NOMO-1 treated with dmso at 0.1 percent for 144 hours (cell line): Measurements from ENCODE around the gene TESPA1.
"Not testable (repeated sequence)": the region's sequence is repeated elsewhere in the genome, so short reads cannot be mapped to it uniquely, and the experiment has no call there.

Experiments
- DNase-seq: peaks from one replicate; lab custom pipeline; 2025; ENCODE audit not compliant: unreplicated experiment; lab: John Stamatoyannopoulos, UW

Gene TESPA1

DNA sequence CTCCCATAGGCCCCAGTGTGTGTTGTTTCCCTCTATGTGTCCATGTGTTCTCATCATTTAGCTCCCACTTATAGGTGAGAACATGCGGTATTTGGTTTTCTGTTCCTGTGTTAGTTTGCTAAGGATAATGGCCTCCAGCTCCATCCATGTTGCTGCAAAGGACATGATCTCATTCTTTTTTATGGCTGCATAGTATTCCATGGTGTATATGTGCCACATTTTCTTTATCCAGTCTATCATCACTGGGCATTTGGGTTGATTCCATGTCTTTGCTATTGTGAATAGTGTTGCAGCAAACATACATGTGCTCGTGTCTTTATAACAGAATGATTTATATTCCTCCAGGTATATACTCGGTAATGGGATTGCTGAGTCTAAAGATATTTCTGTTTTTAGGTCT is 2.2 kb upstream of the TESPA1 start:
- not testable (repeated sequence) for DNase-seq

DNA sequence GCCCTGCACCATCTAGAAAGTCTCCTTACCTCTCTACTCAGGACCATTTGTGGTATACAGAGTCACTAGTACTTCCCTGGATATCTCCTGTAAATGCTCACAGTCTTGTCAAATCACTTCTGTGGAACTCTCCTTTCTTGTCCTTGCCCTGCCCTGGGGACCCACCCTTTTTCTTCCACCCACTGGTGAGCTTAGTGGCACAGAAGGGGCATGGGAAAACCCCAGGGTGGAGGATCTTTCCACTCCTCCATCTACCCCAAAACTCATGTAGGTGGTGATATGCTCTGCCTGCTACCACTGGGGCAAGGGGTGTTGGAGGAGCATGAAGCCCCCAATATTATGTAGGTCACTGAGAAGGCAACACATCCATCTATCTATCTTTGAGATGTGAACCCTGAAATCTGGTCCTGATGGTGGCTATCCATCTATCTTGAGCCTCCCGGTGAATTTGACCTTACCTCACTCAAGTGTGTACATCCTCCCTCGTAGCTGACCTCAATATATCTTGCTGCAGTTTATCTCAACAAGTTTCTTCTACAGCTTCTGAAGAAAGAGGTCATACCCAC is 943 bp downstream of the TESPA1 start:
- DNase-seq = no peak

- no peak for DNase-seq
Observed at GRCh38 chr12:54981796-54982195, 2.8 kb downstream of the TESPA1 start.

DNA sequence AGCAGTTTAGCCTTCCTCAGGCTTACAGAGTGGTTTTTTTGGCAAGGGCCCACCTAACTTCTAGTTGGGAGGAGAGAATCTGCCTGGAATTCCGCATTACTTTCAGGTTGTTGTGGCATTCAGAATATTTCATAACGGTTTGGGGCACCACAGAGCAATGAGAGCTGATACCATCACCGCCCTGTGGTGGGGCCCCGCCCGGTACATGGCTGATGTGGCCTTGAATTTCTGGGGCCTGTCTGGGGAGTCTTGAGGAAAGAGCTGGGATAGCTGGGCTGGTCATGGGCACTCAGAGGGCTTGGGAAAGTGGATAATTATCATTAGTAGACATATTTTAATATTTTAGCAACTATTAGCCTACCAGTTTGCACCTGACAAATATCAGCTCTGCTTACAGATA is 4.2 kb downstream of the TESPA1 start:
- DNase-seq = no peak

GRCh38 chr12:54977857-54978256 is 6.7 kb downstream of the TESPA1 start:
- no peak for DNase-seq

- DNase-seq = no peak
Observed at GRCh38 chr12:54977155-54977554, 7.4 kb downstream of the TESPA1 start.

DNA sequence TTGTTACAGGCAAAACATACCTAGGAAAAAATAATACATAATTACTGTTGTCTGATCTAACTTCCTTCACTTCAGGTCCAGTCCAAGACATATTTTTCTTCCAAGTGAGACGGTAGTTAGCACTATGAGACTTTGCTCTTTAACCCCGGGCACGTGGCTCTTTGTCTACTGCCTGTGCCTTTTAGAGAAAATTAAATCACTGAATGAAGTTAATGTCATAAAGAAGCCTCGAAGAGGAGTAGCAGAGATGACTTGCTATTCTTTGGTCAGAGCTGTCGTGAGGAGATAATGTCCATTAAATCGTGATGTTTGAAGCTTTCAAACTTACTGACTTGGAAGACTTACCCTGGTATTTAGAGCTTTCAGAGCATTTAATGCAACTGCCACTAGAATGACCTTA is 8.7 kb downstream of the TESPA1 start:
- no peak for DNase-seq

DNA sequence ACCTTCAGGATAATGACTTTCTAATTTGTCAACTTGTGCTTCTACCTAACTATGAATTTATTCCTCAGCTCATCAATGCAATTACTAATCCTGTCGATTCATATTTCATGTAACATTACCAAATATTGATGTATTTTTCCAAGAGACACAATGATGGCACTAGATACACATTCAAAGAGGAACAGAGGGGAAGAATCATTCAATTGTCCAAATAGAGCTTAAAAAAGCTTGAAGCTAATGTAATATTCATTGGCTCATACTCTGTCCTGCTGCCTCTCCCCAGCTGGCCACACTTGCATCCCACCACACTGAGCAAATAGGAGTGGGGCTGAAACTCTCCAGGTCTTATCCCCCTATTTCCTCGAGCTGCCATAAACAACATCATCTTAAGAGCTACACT is 9.3 kb downstream of the TESPA1 start:
- no peak for DNase-seq

GRCh38 chr12:54974279-54974678 is 10.3 kb downstream of the TESPA1 start:
- no peak for DNase-seq

DNA sequence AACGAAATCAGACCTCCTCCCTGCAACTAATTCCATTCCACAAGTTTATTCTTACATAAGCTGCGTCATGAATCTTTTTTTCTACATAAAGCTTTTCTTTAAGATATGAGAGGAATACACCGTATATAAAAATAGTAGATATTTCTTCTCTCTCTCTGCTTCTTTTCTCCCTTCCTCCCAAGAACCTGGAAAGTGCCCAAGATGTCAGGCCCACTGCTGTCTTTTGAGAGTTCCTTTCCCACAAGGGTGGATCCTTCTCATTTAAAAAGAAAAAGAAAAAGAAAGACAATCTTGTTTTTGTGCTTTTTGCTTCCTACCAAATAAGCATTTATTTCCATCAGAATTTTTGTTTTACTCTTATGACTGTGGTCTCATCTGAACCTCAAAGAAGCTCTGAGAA is 11.0 kb downstream of the TESPA1 start:
- no peak for DNase-seq

DNA sequence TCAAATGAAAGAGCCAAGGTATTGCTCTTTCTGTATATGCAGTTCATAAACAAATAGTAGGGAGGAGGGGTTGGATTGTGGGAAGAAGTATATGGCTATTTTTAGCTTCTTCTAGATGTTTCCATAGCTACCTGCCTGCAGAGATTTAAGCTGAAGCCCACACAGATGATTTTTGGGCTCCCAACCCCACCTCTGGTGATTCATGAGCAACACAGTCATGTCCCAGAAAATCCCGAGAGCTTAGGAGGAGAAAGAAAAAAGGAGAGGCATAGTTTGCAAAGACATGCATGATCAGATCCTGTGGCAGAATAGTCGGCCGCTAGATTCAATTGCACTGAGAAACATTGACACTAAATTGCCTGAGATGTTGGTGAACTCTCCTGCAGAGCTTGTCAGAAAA is 13.8 kb downstream of the TESPA1 start:
- DNase-seq = no peak

DNA sequence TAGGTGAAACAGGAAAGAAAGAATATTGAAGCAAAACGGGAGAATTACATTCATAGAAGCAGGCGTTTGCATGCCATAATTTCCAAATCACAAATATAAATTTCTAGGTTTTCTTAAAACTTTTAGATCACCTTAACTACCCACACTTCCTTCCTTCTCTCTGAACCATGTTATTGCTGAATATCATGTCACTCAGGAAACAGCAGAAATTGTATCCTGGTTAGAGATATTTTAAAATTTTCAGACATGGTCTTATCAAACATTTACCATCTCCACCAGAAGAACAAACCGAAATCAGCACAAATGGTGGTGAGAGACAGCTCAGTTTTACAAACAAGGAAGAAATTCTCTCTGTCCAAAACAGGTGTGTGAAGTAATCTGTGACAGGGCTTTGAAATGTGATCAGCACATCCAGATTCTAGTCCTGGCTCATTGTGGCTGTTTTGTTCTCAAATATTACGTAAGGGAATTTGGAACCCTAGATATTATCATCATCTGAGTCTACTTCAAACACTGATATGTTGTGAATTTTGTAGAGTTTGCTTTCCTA is 16.3 kb downstream of the TESPA1 start:
- DNase-seq = no peak

DNA sequence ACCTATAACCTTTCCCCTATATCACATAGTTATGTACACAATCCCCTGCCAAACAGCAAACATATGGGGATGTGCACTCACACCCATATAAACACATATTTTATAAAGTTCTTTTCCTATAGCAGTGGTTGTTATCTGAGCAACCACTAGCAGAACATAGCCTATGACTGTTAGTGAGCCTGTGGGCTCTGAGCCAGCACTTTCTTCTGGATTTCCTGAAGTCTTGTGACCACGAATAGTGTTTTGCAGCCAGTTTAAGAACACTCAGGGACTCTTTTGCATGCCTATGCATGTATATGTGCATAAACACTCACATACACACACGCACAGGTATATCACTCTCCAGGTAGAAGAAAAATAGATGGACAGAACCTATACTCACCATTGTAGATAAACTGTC is 17.1 kb downstream of the TESPA1 start:
- DNase-seq = no peak

DNA sequence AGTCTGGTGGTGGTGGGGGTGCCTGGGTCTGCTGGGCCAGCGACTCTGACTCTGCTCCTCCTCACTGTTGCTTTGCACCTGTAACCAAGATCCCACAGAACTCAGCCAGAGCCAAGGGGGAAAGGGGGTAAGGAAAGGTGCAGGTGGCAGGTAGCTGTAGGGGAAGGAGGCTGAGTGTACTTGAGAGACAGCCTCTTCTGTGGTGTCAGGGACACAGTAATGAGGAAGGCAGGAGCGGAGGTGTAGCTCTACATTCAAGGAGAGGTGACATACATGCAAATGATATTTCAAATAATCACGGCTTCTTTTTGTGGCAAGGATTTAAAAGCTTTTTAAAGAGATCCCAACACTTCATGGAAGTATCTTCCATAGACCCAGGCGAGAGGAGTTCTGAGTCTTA is 23.4 kb downstream of the TESPA1 start:
- DNase-seq = no peak

DNA sequence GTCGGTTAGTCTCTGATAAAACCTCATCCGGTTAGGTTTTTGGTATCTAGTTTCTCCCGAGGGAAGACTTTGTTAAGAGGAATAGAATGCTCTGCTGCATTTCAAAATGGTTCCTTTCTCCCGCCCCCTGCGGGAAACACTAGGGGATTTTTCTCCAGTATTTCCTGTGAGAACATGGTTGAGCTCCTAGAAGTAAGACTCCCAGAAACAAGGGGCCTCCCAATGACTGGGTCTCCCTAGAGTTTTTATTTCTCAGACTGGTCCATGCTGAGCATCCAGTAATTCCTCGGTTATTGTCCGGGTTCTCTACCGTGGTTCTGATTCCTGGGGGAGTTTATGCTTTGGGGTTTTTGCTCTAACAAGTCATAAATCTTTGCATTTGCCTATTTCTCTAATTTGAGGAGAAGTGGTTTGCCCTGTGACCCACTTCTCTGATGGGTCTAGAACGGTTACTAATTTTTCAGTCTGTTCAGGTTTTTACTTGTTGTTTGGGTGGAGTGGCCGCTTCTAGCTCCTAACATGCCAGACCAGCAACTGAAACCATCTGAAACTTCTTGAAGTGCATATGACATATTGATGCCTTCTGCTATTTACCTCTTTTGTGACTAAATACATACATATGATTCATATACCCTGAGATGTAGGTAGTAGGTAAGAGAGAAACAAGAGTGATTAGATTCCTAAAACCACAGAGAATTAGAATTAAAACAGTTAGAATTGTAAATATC is 25.1 kb downstream of the TESPA1 start:
- no peak for DNase-seq

GRCh38 chr12:54958048-54958658 is 26.4 kb downstream of the TESPA1 start:
- no peak for DNase-seq

DNA sequence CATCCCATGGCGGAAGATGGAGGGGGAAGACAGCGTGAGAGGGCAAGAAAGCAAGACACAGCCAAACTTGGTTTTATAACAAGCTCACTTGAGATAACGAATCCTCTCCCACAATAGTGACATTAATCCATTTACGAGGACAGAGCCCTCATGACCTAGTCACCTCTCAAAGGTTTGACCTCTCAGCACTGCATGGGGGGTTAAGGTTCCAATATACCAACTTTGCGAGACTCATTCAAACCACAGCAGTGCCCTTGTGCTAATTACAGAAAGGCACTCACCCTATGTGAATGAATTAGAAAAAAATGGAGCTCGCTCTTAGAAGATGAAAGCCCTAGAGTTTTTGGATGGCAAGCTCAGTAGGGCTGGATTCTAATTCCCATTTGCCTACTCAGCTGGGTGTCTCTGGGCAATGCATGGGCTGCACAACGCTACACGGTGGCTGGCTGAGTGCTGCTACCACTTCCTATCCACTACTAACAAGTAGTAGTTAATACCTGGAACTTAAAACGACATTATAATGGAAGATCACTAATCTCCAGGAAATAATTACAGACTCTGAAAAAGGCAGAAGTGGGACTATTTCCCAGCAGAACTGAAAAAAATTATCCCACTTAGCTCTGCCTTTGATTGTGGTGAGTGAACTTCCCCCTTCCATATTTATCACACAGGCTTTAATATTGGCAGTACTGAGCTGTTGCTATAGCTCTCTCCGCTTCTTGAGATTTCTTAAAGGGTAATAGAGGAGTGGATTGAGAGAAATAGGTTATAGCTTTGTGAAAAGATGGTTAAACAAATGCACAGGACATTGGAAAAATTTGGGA is 27.5 kb downstream of the TESPA1 start:
- peak; percentile 50 for DNase-seq

DNA sequence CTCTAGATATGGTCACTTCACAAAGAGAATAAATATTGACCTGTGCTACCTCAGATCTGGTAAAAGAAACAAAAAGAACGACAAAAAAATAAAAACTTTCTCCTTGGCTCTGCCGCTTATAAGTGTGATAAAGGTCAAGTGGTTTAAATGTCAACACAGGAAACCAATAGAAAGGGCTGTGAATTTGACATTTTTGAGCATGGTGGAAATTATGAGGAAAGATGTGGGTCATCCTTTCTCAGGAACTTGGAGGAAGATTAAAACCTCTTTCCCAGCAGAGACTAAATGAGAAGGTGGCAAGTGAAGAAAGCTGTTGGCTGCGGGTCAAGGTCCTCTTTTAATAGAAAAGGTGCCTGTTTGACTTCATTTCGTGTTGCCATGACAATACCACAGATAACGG is 28.2 kb downstream of the TESPA1 start:
- no peak for DNase-seq

DNA sequence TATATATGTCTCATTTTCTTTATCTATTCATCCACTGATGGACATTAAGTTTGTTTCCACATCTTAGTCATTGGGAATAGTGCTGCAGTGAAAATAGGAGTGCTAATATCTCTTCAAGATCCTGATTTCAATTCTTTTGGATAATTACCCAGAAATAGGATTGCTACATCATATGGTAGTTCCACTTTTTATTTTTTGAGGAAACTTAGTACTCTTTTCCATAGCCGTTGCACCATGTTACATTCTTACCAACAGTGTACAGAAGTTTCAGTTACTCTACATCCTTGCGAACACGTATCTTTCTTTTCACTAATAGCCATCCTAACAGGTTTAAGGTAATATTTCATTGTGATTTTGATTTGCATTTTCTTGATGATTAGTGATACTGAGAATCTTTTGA is 29.8 kb downstream of the TESPA1 start:
- DNase-seq = no peak

DNA sequence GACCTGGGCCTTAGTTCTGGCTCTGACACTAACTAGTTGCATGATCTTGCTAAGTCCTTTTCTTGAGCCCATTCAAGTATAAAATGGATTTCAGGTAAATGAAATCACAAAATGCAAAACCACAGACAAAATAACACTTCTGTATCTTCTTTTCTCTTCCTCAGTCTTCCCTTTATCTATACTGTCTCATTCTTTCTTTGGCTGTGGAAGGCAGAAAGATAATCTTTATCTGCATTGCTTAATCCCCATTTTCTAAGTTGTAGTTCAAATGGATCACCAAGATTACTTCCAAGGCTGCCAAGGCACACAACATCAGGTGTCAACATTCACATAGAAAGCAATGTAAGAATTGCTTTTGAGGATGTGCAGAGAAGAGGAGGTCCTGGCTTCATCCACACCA is 30.3 kb downstream of the TESPA1 start:
- DNase-seq = no peak

GRCh38 chr12:54950071-54950727 is 34.4 kb downstream of the TESPA1 start:
- DNase-seq = no peak
